ENCODE data around the gene FGF9.

The FGF9 gene

GRCh38 chr13:21719463-21719862, 48.6 kb downstream of the FGF9 start:
- no peak for DNase-seq

- DNase-seq, result no peak
Measured at GRCh38 chr13:21723807-21724505, 53.1 kb downstream of the FGF9 start.

GRCh38 chr13:21730186-21730880, 59.5 kb downstream of the FGF9 start:
- DNase-seq, result no peak

DNA sequence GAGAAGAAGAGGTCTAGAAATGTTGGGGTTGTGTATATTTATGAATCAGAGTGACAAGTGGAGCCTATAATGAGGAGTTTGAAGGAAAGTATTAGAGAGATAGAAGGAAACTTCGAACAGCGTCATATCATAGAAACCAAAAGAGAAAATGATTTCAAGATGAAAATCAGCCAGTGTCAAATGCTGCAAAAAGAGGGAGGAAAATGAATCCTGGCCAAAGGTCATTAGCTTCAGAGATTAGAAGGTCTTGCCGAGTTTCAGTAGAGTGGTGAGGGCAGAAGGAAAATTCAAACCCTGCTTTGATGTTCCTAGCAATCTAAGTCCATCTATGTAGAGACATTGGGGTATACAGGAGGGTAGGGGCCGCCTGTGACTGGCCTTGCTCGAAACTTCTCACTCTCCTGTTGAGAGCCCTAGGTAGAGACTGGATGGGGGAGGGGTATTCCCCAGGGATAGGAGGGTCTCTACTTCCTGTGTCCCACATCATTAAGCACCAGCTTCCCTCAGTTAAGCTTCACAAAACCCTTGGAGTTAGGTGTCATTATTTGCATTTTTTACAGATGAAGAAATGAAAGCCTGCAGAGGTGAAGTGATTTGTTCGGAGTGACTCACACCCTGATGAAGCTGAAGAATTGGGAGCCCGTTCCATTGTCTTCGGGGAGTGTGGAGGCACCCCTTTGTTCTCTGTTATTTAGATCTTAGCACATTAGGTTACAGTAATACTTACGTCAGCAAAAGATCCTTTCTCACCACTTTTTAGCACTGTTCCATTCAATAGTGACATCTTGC, 62.8 kb downstream of the FGF9 start:
- DNase-seq, result no peak

GRCh38 chr13:21734961-21735360, 64.1 kb downstream of the FGF9 start:
- DNase-seq, result no peak

- DNase-seq, result no peak
Measured at GRCh38 chr13:21735701-21736401, 65.0 kb downstream of the FGF9 start.

DNA sequence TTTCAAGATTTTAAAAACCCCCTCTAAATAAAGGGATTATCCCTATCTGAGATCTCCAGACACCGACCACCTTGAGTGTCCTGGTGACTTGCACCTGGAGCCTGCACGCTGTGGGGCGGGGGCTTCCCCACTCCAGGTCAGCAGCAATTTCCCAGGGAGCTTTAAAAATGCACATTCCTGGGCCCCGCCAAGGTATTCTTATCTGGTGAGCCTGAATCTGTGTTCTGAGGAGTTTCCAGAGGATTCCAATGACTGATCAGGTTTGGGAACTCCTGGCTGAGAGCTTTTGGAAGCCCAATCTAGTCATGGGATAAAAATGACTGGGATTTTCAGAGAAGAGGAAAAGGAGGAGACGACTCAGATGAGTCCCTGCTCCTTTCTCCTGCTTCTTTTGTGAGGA, 66.1 kb downstream of the FGF9 start:
- no peak for DNase-seq

DNA sequence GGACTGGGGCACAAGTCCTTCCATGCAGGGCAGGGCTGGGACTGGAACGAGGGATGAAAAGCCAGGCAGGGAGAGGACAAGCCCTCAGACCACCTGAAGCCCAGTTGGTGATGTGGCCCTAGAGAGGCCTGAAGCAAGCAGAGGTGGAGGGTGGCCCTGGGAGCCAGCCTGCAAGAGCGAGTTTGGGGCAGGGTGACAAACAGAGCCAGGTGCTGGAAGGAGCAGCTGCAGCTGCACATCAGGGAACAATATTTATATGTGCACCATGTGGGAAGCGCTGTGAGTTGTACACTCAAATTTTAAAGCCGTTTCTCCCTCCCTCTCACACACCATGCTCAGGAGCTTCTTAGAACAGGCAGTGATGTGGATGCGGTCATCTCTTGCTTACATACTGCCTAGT, 67.8 kb downstream of the FGF9 start:
- DNase-seq, result no peak

GRCh38 chr13:21739771-21740170, 68.9 kb downstream of the FGF9 start:
- DNase-seq, result no peak

DNA sequence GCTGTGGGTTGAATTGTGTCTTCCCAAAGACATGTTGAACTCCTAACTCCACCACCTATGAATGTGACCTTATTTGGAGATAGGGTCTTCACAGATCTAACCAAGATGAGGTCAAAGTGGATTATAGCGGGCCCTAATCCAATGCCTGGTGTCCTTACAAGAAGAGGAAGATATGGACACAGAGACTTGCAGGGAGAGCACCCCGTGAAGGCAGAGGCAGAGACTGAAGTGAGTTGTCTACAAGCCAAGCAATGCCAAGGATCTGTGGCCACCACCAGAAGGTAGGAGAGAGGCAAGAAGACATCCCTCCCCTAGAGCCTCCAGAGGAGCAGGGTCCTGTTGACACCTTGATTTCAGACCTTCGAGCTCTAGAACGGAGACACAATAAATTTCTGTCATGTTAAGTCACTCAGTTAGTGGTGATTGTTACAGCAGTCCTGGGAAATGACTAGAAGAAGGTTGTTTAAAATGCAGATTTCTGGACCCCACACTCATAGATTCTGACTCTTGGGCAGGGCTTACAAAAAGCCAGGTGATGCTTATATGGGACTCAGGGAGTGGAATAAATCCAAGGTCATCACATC, 70.6 kb downstream of the FGF9 start:
- DNase-seq, result no peak

DNA sequence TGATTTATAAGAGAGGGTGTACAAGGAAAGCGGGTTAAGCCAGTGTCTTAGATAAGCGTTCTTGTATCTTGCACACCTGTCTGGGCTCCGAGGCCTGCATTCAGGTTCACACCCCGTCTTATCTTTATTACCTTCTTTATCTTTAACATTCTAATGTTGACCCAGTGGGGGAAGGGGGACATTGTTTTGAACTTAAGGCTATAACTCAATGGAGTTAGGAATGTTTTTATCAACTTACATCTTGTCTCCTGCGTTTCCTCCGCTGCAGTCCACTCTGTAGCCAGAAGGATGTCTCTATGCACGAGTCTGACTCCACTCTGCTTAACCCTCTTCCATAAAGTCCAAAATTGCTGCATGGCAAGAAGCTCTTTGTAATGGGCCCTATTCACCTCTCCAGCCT, 71.2 kb downstream of the FGF9 start:
- no peak for DNase-seq

GRCh38 chr13:21744149-21744548, 73.3 kb downstream of the FGF9 start:
- no peak for DNase-seq

- no peak for DNase-seq
Measured at GRCh38 chr13:21745307-21745706, 74.4 kb downstream of the FGF9 start.

DNA sequence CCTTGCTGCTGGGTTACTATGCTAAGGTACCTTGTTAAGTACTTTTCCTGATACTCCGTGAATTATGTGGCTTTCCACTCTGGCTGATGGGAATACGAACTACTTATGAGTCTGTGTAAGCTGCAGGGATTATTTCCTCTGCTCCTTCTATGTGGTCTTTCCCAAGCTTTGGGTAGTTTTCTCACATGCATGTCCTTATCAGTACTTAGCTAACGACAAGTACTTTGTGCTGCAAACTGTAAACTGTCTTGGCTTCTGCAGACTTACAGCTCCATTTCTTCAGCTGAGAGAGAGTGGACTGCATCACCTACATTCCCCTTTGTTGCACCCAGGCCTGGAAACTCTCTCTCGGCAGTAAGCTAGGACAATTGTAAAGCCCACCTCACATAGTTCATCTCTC, 76.6 kb downstream of the FGF9 start:
- DNase-seq, result no peak

DNA sequence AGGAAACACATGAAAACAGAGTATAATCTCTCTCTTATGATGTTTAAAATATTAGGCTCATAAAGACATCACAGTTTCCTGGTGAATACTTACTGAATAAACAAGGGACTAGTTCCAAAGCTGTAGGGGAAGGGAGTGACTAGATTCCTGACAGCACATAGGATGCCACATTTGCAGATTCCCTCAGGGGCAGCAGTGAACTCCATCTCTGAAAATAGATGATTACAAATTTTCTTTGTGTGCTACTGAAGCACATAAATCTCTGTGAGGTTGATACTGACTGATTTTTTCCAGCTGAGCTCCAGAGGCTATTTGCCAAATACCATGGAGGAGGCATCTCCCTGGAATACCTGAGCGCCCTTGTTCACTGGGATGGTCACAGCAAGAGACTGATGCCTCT, 77.3 kb downstream of the FGF9 start:
- DNase-seq, result no peak

DNA sequence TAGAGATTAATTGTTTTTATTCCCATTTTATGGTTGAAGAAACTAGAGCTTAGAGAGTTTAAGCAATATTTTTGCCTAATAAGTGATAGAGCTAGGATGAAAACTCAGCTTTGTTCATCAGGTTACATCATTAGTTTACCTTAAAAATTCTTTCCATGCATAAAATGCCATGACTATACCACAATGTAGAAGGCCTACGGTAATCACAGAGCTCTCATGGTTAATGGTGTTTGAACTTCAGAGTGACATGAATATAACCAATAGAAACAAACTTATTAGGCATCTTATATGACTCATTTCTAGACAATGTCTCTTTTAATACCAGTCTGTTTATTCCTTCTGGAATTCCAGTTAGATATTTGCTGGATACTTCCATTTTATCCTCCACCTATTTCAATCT, 78.5 kb downstream of the FGF9 start:
- DNase-seq, result no peak

DNA sequence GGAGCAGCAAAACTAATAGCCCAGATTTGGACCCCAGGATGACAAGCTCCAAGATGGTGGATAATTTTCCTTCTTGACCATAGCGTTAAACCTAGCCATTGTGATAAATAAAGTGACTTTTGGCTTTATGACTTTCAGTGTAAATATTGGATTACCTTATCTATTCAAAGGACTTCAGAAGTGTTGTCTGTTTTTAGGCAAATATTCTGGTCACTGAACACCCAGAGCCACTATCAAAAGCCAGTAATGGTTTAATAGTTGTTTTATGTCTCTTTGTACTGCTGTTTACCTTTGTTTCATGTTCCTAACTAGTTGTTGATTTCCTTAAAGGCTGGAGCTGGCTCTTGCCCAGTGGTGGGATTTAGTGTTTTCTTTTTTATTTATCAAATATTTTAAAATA, 81.6 kb downstream of the FGF9 start:
- DNase-seq, result no peak

DNA sequence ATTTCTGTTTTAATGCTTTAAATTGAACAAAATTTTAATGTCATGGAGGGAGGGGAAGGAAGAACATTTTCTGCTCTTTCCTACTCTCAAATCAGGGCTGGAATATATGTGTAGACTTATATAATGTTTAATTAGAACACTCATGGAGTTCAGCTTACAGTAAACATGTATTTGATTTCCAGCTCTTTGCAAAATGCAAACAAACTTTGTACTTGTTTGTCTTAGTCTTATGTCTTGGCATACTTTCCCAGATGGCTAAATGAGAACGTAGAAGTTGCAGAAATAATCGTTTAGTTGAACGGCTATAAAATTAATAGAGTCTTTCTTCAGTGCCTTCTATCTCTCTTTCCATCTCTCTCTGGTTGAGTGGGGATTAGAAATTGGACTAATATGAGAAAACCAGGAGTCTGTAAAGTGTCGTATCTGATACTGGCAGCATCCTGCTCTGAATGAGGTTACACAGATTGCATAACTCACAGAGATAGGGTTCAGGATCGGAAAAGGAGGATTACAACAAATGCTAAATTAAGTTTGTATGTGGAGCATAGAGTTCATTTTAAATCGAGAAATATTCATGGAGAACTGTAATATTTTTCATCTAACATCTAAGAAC, 82.3 kb downstream of the FGF9 start:
- DNase-seq, result no peak
